ENCODE measurements around the gene HERC5. TPM values are rescaled to one million over a fixed set of nuclear protein-coding genes. Genes with fewer than 3 reads are reported as not detected.
A peak's percentile ranks its signal among the peaks of the same experiment; 100 is the strongest.

Gene HERC5
- polyA plus RNA-seq, 3 donors, result 3.2 to 3.7 (median 3.7) TPM

GRCh38 chr4:88511236-88511635 is 54.3 kb downstream of the HERC5 start:
- 83 to 87% (median 86%) methylated on average over 3 of the region's 3 CpGs for WGBS, 3 donors

GRCh38 chr4:88514557-88515511 is 57.9 kb downstream of the HERC5 start:
- 33 to 83% (median 71%) methylated on average over 8 of the region's 8 CpGs for WGBS, 3 donors
- no peak overlapping the region for H3K27ac ChIP-seq (ENCODE audit: low read depth, low read length)

More at GRCh38 chr4:88511236-88511635, 54.3 kb downstream of the HERC5 start:
- H3K27ac ChIP-seq (ENCODE audit: low read depth, low read length), result no peak overlapping the region

GRCh38 chr4:88516746-88517145 is 59.8 kb downstream of the HERC5 start:
- WGBS, 3 donors, result 88 to 96% (median 92%) methylated on average over 3 of the region's 3 CpGs

GRCh38 chr4:88517825-88518224 is 60.9 kb downstream of the HERC5 start:
- WGBS, 3 donors, result 70 to 75% (median 72%) methylated on average over 3 of the region's 3 CpGs
- no peak overlapping the region for H3K27ac ChIP-seq (ENCODE audit: low read depth, low read length)

More at GRCh38 chr4:88516746-88517145, 59.8 kb downstream of the HERC5 start:
- H3K27ac ChIP-seq (ENCODE audit: low read depth, low read length), result no peak overlapping the region

- H3K27ac ChIP-seq (ENCODE audit: low read depth, low read length), result no peak overlapping the region
- 85 to 89% (median 87%) methylated on average over 6 of the region's 6 CpGs for WGBS, 3 donors
Observed at GRCh38 chr4:88518911-88519310, 62.0 kb downstream of the HERC5 start.

GRCh38 chr4:88522702-88523324 is 65.9 kb downstream of the HERC5 start:
- H3K27ac ChIP-seq (ENCODE audit: low read depth, low read length), result peak overlapping the region; percentile 93

GRCh38 chr4:88523325-88524129 is 66.6 kb downstream of the HERC5 start, which contains the start of gene PYURF:
Gene PYURF, minus strand, starts transcription at chr4:88523776. Its CDS starts 76 bp downstream, at chr4:88523700.
- peak within 1 kb of the TSS; percentile 93 for H3K27ac ChIP-seq (ENCODE audit: low read depth, low read length)
- 0 to 1% (median 1%) methylated on average over 57 to 68 of the region's 68 CpGs for WGBS, 3 donors

More at GRCh38 chr4:88522702-88523324, 65.9 kb downstream of the HERC5 start:
- 0 to 1% (median 1%) methylated on average over 28 of the region's 28 CpGs for WGBS, 3 donors

- 42 to 55% (median 49%) methylated on average over 2 of the region's 2 CpGs for WGBS, 3 donors
- H3K27ac ChIP-seq (ENCODE audit: low read depth, low read length), result peak overlapping the region; percentile 73
Observed at GRCh38 chr4:88524171-88524570, 67.3 kb downstream of the HERC5 start.

- H3K27ac ChIP-seq (ENCODE audit: low read depth, low read length), result no peak overlapping the region
- WGBS, 3 donors, result 28 to 51% (median 48%) methylated on average over 1 of the region's 1 CpG
Observed at GRCh38 chr4:88526221-88526815, 69.4 kb downstream of the HERC5 start.

- no peak overlapping the region for H3K27ac ChIP-seq (ENCODE audit: low read depth, low read length)
- WGBS, 3 donors, result 93 to 94% (median 94%) methylated on average over 8 of the region's 8 CpGs
Observed at GRCh38 chr4:88527787-88528186, 70.9 kb downstream of the HERC5 start.

- 88 to 91% (median 89%) methylated on average over 3 of the region's 3 CpGs for WGBS, 3 donors
- H3K27ac ChIP-seq (ENCODE audit: low read depth, low read length), result no peak overlapping the region
Observed at GRCh38 chr4:88528861-88529260, 71.9 kb downstream of the HERC5 start.

GRCh38 chr4:88531549-88531948 is 74.6 kb downstream of the HERC5 start:
- WGBS, 3 donors, result 66 to 74% (median 70%) methylated on average over 3 of the region's 3 CpGs
- H3K27ac ChIP-seq (ENCODE audit: low read depth, low read length), result no peak overlapping the region

- 81 to 87% (median 87%) methylated on average over 6 of the region's 6 CpGs for WGBS, 3 donors
- no peak overlapping the region for H3K27ac ChIP-seq (ENCODE audit: low read depth, low read length)
Observed at GRCh38 chr4:88533088-88533790, 76.3 kb downstream of the HERC5 start.

GRCh38 chr4:88533937-88534750 is 77.2 kb downstream of the HERC5 start:
- no peak overlapping the region for H3K27ac ChIP-seq (ENCODE audit: low read depth, low read length)
- 61 to 73% (median 68%) methylated on average over 4 of the region's 4 CpGs for WGBS, 3 donors

GRCh38 chr4:88535090-88535755 is 78.3 kb downstream of the HERC5 start:
- 78 to 95% (median 89%) methylated on average over 2 of the region's 2 CpGs for WGBS, 3 donors

GRCh38 chr4:88537709-88538108 is 80.8 kb downstream of the HERC5 start:
- H3K27ac ChIP-seq (ENCODE audit: low read depth, low read length), result no peak overlapping the region
- WGBS, 3 donors, result 84 to 96% (median 93%) methylated on average over 1 of the region's 1 CpG

More at GRCh38 chr4:88535090-88535755, 78.3 kb downstream of the HERC5 start:
- H3K27ac ChIP-seq (ENCODE audit: low read depth, low read length), result no peak overlapping the region
